Limb (tissue), 2 donors: ENCODE measurements around the gene NCKAP5.

Experiments used
- DNase-seq, 2 donors: peaks; one replicate each; pipeline ENCODE4 v3.0.0-alpha.2; 2016; ENCODE audit errors: extremely low spot score in 2 of 2

The NCKAP5 gene

DNA sequence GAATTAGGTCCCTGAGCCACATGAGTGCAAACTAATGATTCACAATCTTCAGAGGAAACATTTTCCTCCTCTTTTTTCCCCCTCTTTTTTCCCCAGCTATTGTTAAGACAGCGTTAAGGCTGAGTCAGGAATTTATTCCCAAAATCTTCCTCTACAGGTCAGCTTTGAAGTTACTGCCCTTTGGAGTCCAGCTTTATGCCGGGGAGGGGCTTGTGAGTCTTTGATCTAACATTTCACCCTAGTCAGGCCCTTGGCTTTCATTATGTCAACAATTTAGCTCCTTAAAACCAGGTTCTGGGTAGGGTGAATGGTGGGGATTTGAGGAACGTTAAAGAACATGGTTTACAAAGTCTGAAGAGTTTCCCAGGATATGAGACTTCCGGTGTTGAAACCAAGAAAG lies 807.3 kb downstream of the NCKAP5 start:
- DNase-seq, result no peak

DNA sequence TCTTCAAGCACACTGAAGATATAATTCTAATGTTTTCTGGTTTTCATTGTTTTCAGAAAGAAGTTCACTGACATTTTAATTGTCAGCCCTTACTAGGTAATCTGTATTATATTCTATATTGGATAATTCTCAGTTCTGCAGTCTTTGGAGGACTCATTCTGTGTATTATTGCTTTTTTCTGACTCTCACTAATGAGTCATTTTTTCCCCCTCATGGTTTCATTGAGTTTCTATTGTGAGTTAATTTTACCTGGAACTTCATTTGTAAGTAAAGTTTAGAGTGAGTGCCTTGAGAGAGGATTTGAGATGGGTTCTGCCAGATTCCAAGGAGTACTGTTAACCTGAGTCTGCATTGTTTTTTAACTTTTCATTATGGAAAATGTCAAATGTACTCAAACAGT lies 807.9 kb downstream of the NCKAP5 start:
- DNase-seq, result no peak

DNA sequence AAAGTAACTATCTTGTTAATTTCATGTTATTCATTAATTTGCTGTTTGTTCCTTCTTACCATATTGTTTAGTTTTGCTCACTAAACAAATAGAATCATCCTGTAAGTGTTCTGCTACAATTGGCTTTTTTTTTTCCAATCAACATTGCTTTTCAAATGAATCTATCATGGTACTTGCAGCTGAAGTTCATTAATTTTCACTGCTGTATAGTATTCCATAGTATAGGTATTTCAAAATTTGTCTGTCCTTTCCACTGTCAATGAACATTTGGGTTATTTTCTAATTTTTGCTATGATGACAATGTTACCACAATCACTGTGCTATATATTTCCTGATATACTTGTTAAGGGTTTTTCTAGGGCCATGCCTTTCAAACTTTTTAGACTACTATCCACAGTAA lies 809.3 kb downstream of the NCKAP5 start:
- DNase-seq, result no peak

DNA sequence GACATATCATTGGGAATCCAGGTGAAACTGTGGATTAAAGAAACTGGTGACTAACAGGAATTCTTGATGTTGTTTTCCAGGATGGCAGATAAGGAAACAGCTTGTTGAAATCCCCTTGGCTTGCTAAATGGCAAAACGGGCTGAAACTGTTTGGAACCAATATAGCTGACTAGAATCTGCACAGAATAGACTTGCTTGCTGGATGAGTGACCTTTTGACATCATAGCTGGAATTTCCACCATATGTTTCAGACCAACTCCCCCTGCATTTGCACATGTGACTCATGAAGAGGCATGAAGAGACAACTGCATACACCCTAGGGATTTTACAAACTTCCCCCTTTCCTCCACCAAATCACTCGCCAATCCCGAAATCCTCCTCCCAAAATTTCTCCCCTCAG lies 810.6 kb downstream of the NCKAP5 start:
- no peak for DNase-seq

DNA sequence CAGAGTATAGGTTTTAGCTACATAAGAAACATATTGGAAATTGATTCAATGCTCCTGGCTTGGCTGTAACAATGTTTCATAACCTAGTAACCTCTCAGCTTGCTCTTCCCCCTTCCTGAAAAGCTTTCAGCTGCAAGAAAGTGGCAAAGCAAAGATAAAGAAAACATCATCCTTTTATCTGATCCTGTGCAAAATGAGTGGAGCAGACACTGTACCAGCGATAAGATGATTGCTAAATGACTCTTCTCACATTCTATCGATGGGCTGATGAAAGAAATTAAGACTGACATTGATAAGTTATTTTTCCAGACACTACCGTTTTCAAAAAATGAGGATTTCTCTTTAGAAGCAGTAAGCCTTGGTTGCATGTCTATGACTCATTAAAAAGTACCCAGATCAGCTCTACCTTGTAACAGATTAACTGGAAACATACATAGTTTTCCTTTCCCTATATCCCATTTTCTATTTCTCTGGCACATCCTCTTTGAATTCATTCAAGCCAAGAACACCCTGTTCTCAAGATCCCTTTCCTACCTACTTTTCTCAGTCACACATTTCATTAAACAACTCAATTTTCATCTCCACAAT lies 811.2 kb downstream of the NCKAP5 start:
- DNase-seq, result no peak

DNA sequence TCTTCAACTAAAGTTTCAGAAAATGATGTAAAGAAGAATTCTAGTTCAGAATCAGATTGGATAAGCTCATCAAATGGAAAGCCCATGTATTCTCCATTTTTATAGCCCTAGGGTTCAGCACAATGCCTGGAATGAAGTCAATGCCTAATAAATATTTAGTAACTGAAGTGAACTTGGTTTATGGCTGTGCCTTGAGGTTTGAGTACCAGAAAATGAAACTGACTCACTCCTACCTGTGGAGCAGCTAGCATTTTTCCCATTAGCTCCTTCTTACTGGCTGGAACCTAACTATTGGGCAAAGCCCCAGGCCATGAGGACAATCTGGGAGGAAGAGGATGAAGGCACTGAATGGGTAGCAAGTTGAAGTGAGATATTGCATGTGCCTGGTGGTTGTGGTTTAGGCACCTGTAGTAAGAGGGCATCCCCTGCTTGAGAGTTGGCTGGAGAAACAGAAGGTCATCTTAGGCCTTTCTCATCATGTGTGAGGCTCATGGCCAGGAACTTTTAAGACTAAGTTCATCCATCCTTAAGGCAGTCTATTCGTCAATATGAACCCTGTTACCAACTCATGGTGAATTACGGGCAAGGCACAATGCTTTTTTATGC lies 813.3 kb downstream of the NCKAP5 start:
- DNase-seq, result no peak

DNA sequence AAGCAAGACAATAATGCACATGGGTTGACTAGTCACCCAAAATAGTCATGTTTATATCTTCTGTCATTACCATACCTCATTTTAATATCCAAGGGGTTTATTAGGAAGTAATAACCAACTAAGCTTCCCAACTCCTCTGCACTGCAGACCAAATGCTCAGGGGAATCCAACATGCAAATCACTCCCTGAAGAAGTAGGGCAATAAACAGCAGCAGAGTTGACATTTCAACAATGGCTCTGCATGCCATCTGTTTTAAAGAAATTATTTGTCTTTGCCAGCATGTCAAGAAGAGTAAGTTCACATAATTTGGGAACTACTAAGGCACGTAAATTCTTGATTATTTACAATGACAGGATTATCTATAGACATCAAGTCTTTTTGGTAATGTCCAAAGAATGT lies 813.9 kb downstream of the NCKAP5 start:
- no peak for DNase-seq

DNA sequence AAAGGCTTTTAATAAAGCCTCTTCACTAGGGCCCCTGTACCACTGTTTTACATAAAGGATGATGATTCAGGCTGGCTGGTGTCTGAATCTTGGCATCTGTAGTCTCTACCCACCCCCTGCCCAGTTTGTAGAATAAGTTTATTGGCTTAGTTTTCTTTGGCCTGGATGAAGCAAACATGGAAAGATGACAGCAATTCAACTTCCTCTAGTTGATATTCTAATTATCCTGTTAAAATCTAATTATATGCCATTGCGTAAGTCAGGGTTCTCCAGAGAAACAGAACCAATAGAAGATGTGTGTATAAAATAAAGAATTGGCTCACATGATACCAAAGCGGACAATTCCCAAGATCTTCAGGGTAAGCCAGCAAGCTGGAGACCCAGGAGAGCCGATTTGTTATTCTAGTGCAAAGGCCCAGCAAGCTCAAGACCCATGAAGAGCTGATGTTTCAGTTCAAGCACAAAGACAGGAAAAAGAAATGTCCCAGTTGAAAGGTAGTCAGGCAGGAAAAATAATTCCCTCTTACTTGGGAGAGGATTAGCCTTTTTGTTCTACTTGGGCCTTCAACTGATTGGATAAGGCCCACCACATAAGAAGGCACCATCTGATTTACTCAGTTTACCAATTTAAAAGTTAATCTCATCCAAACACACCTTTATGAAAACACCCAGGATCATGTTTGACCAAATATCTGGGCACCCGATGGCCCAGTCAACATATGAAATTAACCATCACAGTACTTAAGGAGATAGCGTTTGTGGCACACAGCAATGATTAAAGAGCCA lies 815.6 kb downstream of the NCKAP5 start:
- DNase-seq, result no peak

DNA sequence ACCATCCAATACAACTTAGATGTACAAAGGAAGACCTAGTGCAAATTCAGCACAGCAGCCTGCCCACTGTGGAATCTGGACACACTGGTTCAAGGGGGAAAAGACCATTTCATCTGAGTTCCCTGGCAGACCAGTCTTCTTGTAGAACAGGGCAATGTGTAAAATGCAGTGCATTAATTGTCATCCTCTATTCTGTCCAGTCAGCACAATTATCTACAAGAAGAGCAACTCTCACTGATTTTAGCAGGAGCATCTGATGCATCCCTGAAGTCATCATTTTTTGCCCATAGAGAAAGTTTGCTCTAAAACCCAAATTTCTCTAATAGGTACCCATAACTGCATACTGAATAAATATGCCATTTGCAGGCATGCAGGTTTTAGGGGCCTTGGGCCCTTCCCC lies 816.4 kb downstream of the NCKAP5 start:
- DNase-seq, result no peak

DNA sequence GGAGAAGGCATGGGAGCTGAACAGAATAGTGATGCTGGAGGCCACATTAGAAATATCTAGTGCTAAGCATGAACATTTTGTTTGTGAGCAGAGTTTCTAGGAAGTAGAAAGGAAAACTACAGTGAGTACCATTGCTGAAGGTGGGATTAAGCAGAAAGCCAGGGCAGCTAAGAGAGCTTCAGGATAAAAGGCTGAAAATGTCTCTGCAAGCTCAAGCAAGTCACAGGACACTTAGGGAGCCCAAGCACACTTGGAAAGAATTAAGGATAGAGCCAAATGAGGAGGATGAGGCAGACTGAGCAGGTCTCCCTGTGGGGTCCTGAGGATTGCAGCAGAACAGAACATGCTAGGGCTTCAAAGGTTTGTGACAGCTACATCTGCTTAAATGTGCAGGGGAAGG lies 817.7 kb downstream of the NCKAP5 start:
- no peak for DNase-seq

DNA sequence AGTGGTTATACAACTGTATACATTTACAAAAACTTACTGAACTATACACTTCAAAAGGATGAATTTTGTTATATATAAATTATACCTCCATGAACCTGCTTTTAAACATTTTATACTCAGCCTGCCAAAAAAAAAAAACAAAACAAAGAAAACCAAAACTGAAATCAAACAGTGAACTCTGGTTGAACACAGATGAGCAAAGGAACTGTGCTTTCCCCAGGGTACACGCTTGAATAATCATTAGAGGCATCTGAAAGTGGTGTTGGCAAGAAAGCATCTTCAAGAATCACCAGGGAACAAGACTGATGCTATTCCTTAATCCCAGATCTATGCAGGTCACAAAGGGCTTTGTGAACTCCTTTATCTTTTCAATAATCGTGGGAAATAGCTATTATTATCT lies 821.2 kb downstream of the NCKAP5 start:
- no peak for DNase-seq

DNA sequence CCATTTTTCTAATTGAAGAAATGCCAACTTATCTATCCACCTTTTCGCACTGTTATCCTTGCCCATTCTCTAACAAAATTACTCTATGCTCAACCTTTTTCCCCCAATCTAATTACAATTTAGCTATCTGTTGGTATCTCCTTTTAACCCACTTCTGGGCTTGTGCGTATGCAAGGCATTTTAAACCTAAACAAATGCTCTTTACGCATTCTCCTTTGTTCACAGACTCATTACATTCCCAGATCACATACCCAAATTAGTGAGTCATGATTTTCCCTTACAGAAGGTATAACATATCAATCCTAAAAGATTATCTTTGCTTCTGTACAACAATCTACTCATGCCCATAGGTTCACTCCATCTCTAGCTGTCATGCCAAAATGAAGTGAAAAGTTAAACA lies 826.5 kb downstream of the NCKAP5 start:
- no peak for DNase-seq

DNA sequence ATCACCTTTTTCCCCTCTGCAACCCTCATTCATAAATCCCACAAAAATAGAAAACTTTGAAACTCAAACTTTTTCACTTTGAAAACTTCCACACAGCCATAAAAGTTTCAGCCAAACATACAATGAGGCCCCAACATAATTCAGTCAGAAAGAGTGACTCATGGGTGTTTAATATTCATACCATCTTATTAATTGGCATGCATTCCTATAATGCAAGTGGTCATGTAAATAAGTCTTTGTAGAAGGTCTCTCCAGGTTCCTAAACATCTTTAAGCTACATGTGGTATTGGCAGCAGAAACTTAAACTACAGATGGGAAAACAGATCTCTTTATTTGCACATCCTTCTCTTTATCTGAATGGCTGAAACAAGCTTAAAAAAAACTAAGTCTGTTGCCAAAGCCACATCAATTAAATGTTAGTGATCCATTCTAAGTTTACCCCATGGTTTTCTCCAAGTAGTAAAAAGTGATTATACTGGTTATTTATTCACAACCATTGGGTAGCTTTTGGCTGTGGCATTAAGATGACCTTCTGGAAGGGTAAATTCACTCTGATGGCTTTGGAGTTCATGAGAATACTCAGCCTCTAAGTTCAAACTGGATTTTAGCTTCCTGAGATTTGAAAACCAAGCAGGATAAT lies 828.1 kb downstream of the NCKAP5 start:
- DNase-seq, result no peak

DNA sequence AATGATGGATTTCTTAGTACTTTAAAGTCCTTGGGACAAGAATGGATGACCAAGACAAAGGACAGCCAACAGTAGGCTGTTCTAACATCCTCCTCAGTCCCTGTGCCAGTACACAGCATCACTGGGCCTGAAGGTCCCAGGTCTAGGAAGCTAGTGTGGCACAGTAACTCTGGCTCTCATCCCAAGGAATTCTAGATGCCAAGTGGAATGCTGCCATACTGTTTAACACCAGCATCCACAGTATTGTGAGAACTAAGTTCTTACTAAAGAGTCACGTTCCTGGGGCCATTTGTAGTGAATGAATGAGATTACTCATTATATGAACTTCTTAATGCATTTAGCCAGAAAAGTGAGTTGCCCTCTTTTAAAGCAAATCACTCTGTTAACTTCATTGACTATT lies 830.0 kb downstream of the NCKAP5 start:
- no peak for DNase-seq

DNA sequence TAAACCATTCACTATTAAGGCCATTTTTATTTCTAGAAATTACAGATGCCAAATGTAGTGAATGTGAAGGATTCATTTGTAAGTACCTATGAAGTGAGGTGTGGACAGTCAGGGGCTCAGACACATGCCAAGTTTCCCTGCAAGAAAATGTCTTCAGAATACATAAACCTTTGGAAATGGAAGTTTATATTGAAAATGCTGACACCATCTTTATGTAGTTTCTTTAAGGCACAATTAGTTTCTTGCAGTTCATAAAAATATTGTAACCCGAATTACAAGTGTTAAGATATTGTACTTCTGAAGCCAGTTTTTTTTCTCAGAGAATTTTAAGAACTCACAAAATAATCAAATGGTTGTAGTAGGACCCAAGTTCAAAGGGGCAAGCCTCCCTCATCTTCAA lies 832.2 kb downstream of the NCKAP5 start:
- DNase-seq, result no peak

DNA sequence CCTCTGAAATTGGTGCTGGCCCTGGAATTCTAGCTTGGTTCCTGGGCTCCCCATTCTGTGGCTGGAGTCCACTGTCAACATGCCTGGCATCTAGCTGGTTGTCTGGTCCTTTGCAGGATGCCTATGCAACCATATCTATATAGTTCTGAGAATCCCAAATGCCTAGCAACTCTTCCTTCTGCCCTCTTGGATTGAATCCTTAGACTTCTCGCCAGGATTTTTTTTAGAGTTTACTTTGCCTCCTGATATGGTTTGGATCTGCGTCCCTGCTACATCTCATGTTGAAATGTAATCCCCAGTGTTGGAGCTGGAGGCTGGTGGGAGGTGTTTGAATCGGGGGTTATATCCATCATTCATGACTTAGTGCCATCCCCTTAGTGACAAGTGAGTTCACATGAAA lies 833.3 kb downstream of the NCKAP5 start:
- no peak for DNase-seq

DNA sequence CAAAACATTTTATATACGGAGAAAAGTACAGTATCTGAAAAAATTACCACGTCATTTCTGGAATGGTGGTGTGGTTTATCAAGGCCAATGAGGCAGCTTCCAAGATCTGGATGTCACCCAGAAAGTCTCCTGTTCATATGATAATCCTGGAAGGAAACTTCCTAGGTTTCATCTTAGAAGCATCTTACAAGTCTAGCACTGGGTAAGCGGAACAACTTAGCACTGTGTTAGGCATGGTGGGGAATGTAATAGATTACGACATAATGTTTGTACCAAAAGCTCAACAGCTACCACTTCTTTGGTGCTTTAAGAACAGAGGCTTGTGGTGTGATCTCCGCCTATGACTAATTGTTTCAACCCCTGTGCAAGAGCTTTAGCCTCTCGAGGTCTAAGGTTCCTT lies 835.2 kb downstream of the NCKAP5 start:
- no peak for DNase-seq

DNA sequence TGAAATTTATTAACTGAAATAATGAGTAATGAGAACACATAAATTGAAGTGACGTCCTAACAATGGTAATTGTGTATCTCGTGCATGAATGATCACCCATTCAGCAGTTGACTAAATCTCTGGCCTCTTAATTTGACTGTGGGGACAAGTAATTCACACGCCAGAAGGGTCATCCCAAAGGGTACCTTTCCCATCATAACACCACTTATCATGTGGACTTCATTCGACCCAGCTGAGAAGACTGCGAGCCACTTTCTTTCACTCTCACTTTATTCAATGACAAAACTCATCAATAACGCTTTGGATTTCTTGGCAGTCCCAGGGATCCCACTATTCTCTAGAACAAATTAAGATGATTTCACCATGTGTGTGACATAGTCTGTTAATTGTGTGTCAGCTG lies 835.6 kb downstream of the NCKAP5 start:
- DNase-seq, result no peak

DNA sequence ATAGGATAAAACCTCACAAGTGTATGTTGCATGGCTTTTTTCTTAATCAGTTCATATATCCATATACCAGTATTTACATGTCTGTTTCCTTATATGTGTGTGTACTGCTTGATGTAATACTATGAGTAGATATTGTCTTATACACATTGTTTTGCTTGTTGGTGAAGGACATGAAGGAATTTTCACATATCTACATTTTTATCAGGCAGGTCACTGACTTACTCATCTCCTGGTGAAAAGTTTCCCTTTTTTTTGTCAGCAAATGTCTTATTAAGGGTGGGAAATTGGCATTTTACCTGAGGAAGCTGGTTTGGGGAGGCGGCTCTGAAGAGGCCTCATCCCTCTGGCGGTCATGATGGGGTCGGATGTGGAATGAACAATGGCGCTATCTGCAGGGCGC lies 836.8 kb downstream of the NCKAP5 start:
- DNase-seq, result no peak

DNA sequence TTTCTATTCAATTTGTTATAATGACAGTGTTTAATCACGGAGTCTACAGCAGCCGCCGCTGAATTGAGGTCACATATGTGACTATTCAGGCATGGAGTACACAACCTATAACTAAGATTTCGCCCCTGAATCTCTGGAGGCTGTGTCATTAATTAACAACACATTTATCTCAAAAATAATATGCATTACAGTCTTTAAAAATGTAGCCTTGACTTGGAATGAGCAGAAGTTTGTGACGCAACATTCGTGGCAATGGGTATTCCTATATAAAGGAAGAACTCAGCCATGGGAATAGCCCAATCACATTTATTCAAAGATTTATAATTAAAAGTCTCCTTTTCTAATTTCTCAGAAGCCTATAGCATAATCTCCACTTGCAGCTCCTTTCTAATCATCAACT lies 837.7 kb downstream of the NCKAP5 start:
- no peak for DNase-seq

DNA sequence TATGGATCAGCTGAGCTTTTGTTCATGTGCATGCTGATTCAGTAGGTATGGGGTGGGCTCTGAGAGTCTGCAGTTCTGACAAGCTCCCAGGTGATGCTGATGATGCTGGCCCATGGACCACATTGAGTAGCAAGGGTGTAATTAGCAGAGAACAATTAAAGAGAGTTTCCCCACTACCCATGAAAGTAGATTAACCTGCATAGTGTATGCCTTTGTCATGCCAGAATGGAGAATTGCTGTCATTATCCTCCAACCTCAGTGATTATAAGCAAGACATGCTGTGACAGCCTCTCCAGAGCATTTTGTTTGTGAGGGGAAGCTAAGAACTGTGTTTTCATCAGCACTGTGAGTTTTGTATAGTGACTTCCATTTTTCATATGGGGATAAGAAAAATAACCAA lies 838.7 kb downstream of the NCKAP5 start:
- no peak for DNase-seq

DNA sequence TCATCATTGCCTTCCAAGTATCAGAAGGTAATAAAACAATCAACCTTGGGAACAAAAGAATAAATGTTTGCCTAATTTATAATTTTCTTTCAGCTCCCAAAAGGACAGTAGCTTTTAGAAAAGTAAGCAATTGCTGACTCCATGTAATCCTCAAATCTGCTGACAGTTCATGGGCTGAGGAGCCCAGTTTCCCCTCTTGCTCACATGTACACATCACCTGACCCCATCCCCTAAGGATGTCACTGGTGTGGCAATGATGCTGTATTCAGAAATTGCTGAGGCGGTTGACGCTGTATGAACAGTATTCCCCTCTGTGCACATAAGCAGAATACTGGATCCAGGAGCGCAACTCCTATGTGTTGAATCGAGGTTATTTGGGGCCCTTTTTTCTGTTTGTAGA lies 842.1 kb downstream of the NCKAP5 start:
- no peak for DNase-seq

DNA sequence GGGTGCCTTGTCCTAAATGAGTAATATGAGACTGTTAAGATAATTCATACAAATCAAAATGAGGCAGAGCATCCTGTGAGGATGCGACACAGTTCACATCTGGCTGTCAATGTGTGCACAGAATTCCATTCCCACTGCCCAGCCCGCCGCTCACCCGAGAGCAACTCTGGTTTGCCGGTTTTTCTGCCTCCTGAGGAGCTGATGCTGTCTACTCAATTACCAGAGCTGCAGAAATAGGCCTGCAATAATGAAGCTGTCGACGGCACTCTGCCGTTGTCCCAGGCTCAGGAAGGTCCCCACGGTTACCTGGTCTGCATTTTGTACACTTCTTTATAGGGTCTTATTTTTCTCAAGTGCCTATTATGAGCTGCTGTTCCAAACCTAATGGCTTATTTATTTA lies 842.5 kb downstream of the NCKAP5 start:
- DNase-seq, result no peak
